Pons (tissue), 1 donor: Measurements from ENCODE around the gene BICD1.
"Not testable (repeated sequence)": the region's sequence is repeated elsewhere in the genome, so short reads cannot be mapped to it uniquely, and the experiment has no call there.

Experiments
- DNase-seq: peaks from one replicate; pipeline ENCODE4 v3.0.0-alpha.2; 2016; ENCODE audit warnings: low spot score

The BICD1 gene

GRCh38 chr12:32196250-32197198 lies 89.9 kb downstream of the BICD1 start:
- no peak for DNase-seq

DNA sequence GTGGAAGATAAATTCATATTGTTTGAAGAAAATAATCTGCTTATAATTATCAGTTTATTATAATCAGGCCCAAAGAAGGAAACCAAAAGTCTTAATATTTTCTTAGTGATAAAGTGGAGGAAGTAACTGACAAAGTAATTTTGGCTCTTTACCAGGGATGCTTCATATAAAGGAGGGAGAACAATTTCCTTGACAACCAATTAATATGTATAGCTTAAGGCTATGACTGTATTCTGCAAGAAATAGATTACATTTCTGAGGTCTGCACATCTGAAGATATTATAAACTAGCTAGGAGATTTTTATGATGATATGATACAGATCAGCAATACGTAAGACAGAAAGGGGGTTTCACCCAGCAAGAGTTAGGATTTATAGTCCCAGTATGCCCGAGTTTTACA lies 90.8 kb downstream of the BICD1 start:
- no peak for DNase-seq

DNA sequence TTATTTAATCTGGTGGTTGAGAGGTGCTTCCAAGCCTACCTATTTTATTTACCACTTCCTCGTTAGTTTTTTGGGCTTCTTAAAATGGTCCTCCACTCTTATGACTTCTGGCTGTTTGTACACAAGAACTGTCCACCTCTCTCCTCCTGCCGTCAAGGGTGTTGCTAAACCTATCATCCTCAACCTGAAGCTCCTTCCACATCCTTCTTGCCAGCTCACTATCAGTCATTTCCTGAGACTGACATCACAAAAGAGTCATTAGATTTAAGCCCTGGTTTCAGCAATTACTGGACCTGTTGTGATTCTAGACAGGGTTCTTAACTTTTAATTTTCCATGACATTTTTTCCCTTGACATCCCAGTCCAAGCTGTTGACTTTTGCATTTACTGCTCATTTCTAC lies 91.9 kb downstream of the BICD1 start:
- no peak for DNase-seq

- peak; percentile 19 for DNase-seq
Observed at GRCh38 chr12:32201096-32201495, 94.4 kb downstream of the BICD1 start.

DNA sequence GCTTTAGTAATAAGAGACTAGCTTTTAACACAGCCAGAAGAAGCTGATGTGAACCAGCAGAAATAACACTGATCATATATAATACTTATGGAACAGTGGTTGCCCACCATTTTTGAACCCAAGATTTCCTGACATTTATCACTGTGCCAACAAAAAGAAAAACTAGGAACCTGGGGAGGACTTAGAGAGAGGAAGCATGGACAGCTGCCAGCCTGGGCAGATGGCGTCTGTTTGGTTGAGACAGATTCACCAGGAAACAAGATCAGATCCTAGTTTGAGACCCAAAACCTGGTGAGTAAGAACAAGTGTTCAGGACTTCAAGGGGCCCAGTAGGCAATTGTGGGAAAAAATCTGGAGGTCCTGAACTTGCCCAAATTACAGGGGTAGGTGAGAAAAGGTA lies 95.3 kb downstream of the BICD1 start:
- DNase-seq = peak; percentile 29

DNA sequence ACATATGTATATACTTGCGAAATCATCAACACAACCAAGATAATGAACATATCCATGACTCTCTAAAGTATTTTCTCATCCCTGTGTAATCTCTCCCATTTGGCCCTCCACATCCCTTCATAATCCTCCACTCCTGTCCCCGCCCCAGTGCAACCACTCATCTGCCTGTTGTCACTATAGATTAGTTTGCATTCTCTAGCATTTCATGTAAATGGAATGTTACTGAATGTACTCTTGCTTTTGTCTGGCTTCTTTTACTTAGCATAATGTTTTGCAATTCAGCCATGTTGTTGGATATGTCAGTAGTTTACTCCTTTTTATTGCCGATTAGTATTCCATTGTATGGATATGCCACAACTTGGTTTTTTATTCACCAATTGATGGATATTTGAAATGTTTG lies 99.1 kb downstream of the BICD1 start:
- no peak for DNase-seq

GRCh38 chr12:32208355-32208754 lies 101.7 kb downstream of the BICD1 start:
- DNase-seq = no peak

GRCh38 chr12:32211066-32211899 lies 104.6 kb downstream of the BICD1 start:
- peak; percentile 8 for DNase-seq

DNA sequence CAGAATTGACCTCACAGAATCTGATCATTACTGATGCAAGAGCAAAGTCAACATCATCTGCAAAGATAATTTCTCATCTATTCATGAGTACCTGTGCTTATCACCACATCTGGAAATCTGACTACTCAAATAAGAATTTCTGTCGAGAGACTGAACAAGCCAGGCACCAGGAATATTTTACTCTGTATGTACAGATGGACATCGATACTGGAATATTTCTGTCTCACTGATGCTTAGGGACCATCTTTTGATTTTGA lies 105.2 kb downstream of the BICD1 start:
- DNase-seq = no peak

GRCh38 chr12:32214723-32215122 lies 108.1 kb downstream of the BICD1 start:
- no peak for DNase-seq

DNA sequence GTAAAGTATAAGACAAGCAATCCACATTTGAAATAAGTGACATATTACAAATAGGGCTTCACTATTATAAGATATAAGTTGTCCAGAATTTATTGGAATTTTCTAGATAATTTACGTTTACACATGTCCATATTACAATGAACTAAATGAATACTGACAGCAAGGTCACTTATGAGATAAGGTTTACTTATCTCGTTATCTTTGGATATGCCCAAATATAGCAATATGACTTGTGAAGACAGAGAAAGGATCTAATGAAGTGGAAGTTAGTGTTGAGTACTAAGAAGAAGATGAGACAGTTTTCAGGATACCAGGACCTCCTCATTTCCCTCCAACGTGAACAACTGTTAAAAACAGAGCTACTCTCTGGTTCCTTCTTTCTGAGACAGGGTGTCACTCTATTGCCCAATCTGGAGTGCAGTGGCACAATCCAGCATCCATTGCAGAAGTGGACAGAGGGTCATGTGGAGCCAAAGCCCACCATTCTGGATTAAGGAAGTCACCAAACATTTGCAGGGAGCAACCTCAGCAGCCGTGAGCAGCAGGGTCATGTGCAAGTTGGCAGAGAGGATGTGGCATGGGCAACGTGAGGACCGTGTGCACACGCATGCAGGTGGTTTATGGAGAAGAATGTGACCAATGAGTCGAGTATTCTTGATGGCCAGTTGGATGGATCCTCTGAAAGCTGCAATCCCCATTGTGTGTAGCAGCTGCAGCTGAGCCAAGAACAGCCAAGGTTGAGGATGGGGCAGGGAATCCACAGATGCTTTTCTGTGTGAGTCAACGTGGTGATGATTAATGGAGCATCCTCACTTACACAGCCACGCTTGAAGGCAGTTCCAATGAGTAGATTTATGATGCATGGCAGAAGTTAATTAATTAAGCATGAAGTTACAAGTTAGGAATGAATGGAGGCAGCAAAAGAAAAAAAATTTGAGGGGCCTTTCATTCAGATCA lies 111.0 kb downstream of the BICD1 start:
- peak; percentile 31 for DNase-seq

DNA sequence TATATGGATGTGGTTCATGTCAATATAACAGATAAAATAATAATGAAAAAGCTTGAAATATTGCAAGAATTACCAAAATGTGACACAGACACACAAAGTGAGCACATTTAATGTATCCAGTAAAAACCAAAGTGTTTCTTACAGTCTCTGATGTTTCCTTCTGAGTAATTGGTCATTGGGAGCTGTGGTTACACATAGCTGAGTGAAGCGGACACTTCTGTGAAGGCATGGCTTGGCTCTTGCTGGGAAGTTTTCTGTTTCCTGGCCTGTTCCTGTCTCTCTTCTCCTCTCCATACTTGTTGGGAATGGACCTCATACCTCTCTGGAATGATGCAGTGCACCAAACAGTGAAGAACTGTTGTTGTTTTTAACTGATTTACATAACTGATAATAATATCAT lies 117.3 kb downstream of the BICD1 start:
- DNase-seq = no peak

DNA sequence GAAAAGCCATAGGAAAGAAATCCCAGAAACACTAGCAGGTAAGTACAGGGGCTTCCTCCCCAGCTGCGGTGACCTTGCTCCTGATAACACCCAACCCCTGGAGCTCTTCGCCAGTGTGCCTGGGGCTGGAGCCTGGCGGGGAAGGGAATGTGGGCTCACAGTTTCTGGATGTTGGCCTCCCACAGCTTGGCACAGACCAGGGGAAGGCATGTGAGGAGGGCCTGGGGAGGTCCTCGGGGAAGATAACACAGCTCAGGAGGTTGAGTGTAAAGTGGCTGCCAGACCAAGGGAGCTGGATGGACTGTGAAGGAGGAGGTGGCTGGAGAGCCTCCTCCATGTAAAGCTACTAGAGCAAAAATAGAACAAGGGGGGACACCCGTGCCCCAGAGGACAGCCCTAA lies 120.1 kb downstream of the BICD1 start:
- DNase-seq = no peak

- DNase-seq = no peak
Observed at GRCh38 chr12:32229971-32230612, 123.4 kb downstream of the BICD1 start.

GRCh38 chr12:32230613-32230993 lies 124.0 kb downstream of the BICD1 start:
- no peak for DNase-seq

DNA sequence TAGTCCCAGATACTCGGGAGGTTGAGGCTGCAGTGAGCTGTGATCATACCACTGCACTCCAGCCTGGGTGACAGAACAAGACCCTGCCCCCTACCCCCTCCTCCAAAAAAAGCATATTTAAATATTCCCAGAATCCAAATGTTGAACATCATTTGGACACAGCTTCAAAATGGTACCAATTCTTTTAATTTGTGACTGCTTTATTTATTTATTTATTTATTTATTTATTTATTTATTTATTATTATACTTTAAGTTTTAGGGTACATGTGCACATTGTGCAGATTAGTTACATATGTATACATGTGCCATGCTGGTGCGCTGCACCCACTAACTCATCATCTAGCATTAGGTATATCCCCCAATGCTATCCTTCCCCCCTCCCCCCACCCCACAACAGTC lies 124.7 kb downstream of the BICD1 start:
- not testable (repeated sequence) for DNase-seq

- no peak for DNase-seq
Observed at GRCh38 chr12:32233568-32233967, 126.9 kb downstream of the BICD1 start.

- DNase-seq = no peak
Observed at GRCh38 chr12:32235251-32235650, 128.6 kb downstream of the BICD1 start.

- no peak for DNase-seq
Observed at GRCh38 chr12:32240162-32240561, 133.5 kb downstream of the BICD1 start.

DNA sequence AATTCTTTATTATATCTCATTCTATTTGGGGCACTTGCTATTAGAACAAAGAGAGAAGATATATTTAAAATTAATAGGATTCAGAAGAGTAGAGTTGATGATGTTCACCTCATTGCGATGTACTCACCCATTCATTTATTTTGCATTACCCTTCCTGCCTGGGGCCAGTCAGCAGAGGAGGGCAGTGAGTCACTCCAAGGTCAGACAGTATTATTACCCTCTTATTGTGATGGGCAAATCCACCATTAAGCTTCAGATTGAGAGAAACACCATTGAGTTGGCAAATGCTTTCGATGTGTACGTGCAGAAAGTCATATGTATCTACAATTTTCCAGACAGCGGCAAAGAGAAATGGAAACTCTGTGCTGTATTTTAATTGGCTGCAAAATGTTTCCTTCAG lies 134.2 kb downstream of the BICD1 start:
- no peak for DNase-seq

- DNase-seq = no peak
Observed at GRCh38 chr12:32242641-32243040, 136.0 kb downstream of the BICD1 start.
